Heart left ventricle (tissue), 16 donors: ENCODE data around the gene ILDR1. TPM values are rescaled to one million over a fixed set of nuclear protein-coding genes. Genes with fewer than 3 reads are reported as not detected.

Experiments used
- ATAC-seq, 4 donors: fragments of 200-7000 bp; cut with Tn5 transposase; one replicate each; pipeline ENCODE4 v1.9.1; 2020 to 2022; ENCODE audit warnings: moderate library complexity in 4 of 4, mild to moderate bottlenecking in 3 of 4, moderate number of reproducible peaks in 1 of 4
- DNase-seq, 5 donors: peaks; one replicate each; pipeline ENCODE4 v3.0.0-alpha.2; 2020
- H3K27ac ChIP-seq, 12 donors: fragments of 200-600 bp; sonication (generic) in 4 of 12; one replicate each; pipeline versions ENCODE4 v1.5.0 to v1.8.0; 2016 to 2022; ENCODE audit warnings: mild to moderate bottlenecking in 2 of 12
- H3K27me3 ChIP-seq, 9 donors: fragments of 200-600 bp; sonication (generic) in 2 of 9; one replicate each; pipeline versions ENCODE4 v1.5.1 to v1.8.0; 2016 to 2022; ENCODE audit warnings: mild to moderate bottlenecking in 3 of 9
- H3K36me3 ChIP-seq, 9 donors: fragments of 200-600 bp; sonication (generic) in 2 of 9; one replicate each; pipeline versions ENCODE4 v1.5.0 to v1.8.0; 2018 to 2022; ENCODE audit warnings: mild to moderate bottlenecking in 2 of 9
- H3K4me1 ChIP-seq, 12 donors: fragments of 200-600 bp; sonication (generic) in 4 of 12; one replicate each; pipeline versions ENCODE4 v1.5.0 to v1.8.0; 2016 to 2022; ENCODE audit warnings: mild to moderate bottlenecking in 3 of 12
- H3K4me3 ChIP-seq, 12 donors: fragments of 200-600 bp; sonication (generic) in 4 of 12; one replicate each; pipeline versions ENCODE4 v1.5.0 to v1.8.0; 2017 to 2022; ENCODE audit warnings: mild to moderate bottlenecking in 9 of 12, moderate library complexity in 4 of 12
- H3K9me3 ChIP-seq, 12 donors: fragments of 200-600 bp; sonication (generic) in 4 of 12; one replicate each; pipeline versions ENCODE4 v1.5.0 to v1.8.0; 2016 to 2022; ENCODE audit warnings: mild to moderate bottlenecking in 1 of 12
- CTCF ChIP-seq, 12 donors: fragments of 200-600 bp; sonication (generic) in 4 of 12; IDR thresholded peaks; one replicate each; pipeline versions ENCODE4 v1.5.0 to v1.8.0; 2018 to 2022; ENCODE audit warnings: antibody characterized with exemption in 12 of 12, mild to moderate bottlenecking in 5 of 12
- POLR2A ChIP-seq, 2 donors: fragments of 450-650 bp; IDR thresholded peaks; one replicate each; pipeline ENCODE4 v1.6.1; 2017; ENCODE audit warnings: antibody characterized with exemption in 2 of 2, mild to moderate bottlenecking in 2 of 2, moderate library complexity in 2 of 2
- WGBS, 4 donors: extraction: QIAGEN DNeasy Blood & Tissue Kit in 2 of 4; methylation state at CpG; one replicate each; pipeline versions ENCODE4 v1.1.5 to v1.1.7; 2013 to 2018; 5-methylcytosine and 5-hydroxymethylcytosine counted together
- intact Hi-C, 10 donors: fragments of 100-400 bp; cut with DNase I; formaldehyde crosslinking; loops; one replicate each; pipeline versions ENCODE4 v1.11.1 to v1.14.2; 2022
- polyA plus RNA-seq, 2 donors: library from polyadenylated mRNA; stranded (reverse); fragments of 200-250 nt; gene quantifications; one replicate each; pipeline ENCODE4 v1.2.3, GENCODE V29; 2013
- total RNA-seq, 9 donors: library from RNA; depleted of rRNA in 2 of 9; stranded (reverse); fragments of >200 nt in 2 of 9; fragmentation: NEBNext Ultra II Directional in 3 of 9; extraction: Animal tissue kit (Norgen Biotek cat#: 25700) in 3 of 9; gene quantifications; one replicate each; pipeline versions ENCODE4 v1.1.0 to v1.2.4, GENCODE V29; 2016 to 2023
- donor health status: ischemic (EF 13 %, LVEDD 7.1; RV severe dilation, severe dysfunction).
- donor health status: healthy with polysubstance abuse.
- donor health status: DM: no; HTN: yes; CAD: no.
- donor health status: DM: no; HTN: no; CAD: no.
- donor health status: ischemic (EF 25% LVEDD 6.9; RV normal size, moderate dysfunction).
- donor health status: ischemic (EF 25% LVEDD 5.7; RV mildly dilated, moderate dysfunction).
- donor health status: healthy.
- donor health status: DM: yes; HTN: yes; CAD: no.
- donor health status: ischemic (EF 35%, LVEDD 5.7; RV mildly dilated, moderate dysfunction).
- donor health status: nonischemic (EF 11% LVEDD 7.7; RV severe dilation, severe dysfunction).
- donor health status: DM: yes; HTN: yes; CAD: no.
- donor health status: PGD.
- donor health status: ischemic (EF 29% LVEDD 5.4; RV normal size, mild dysfunction).
- donor health status: nonischemic (EF 23%, LVEDD 6.1; RV moderate dilation, normal function).

The ILDR1 gene
- total and polyA plus RNA-seq, 11 donors, result 0.18 to 0.24 (median 0.20) TPM; not detected in 8

GRCh38 chr3:121989943-121990342 is 32.1 kb downstream of the ILDR1 start:
- TF ChIP-seq POLR2A (IDR thresholded peaks at IDR 0.05), result no peak
- peak in 5 of 12 donors; percentile 9 to 33 (median 18) for TF ChIP-seq CTCF (IDR thresholded peaks at IDR 0.05)
- DNase-seq (no peak), ATAC-seq (peak in 2 of 4 donors; percentile 52 to 63)
- intact Hi-C loops, result loop anchor here in 5 of 10 donors (10.0 kb wide), 3 partner anchors 135 to 445 kb away; partner anchors contain the start of gene POLQ (in 4 of the 5)
- H3K9me3 ChIP-seq, result no peaks in the 10 kb centered on the region
- no peaks in the 10 kb centered on the region for H3K27me3 ChIP-seq
- no peaks in the 10 kb centered on the region for H3K36me3 ChIP-seq
- peaks cover 0 to 13% (median 0%) of the 10 kb centered on the region in 12 donors for H3K4me1 ChIP-seq
- H3K27ac ChIP-seq, result no peak overlapping the region
- H3K4me3 ChIP-seq, result no peak overlapping the region

- ATAC-seq, result no peak
- Histone ChIP-seq H3K27ac (no peak overlapping the region), H3K4me1 (peaks cover 0 to 8% (median 0%) of the 10 kb centered on the region in 12 donors), H3K4me3 (no peak overlapping the region), H3K27me3 (no peaks in the 10 kb centered on the region), H3K36me3 (no peaks in the 10 kb centered on the region), H3K9me3 (peaks cover 0 to 12% (median 7%) of the 10 kb centered on the region in 12 donors)
- TF ChIP-seq CTCF (IDR thresholded peaks at IDR 0.05), result no peak
- no peak for TF ChIP-seq POLR2A (IDR thresholded peaks at IDR 0.05)
- intact Hi-C loops, result no loop called here
- no peak for DNase-seq
- WGBS, 4 donors, result 78 to 87% (median 84%) methylated on average over 2 of the region's 2 CpGs
These were observed 33.9 kb downstream of the ILDR1 start for GRCh38 chr3:121988146-121988545.

- 65 to 79% (median 76%) methylated on average over 2 of the region's 2 CpGs for WGBS, 4 donors
- DNase-seq, result no peak
These were observed 36.2 kb downstream of the ILDR1 start for GRCh38 chr3:121985846-121986245.

GRCh38 chr3:121981473-121981872 is 40.6 kb downstream of the ILDR1 start:
- intact Hi-C loops, result no loop called here

More at GRCh38 chr3:121985846-121986245, 36.2 kb downstream of the ILDR1 start:
- Histone ChIP-seq H3K27me3 (no peaks in the 10 kb centered on the region), H3K27ac (no peak overlapping the region), H3K4me1 (peaks cover 0 to 8% (median 0%) of the 10 kb centered on the region in 12 donors), H3K9me3 (peaks cover 0 to 20% (median 10%) of the 10 kb centered on the region in 12 donors), H3K4me3 (no peak overlapping the region), H3K36me3 (no peaks in the 10 kb centered on the region)
- no peak for ATAC-seq
- TF ChIP-seq CTCF (IDR thresholded peaks at IDR 0.05) (no peak), POLR2A (IDR thresholded peaks at IDR 0.05) (no peak)
- intact Hi-C loops, result no loop called here

More at GRCh38 chr3:121981473-121981872, 40.6 kb downstream of the ILDR1 start:
- TF ChIP-seq POLR2A (IDR thresholded peaks at IDR 0.05), result no peak
- no peak for TF ChIP-seq CTCF (IDR thresholded peaks at IDR 0.05)
- ATAC-seq (no peak), DNase-seq (no peak)
- Histone ChIP-seq H3K27me3 (no peaks in the 10 kb centered on the region), H3K4me3 (no peak overlapping the region), H3K36me3 (no peaks in the 10 kb centered on the region), H3K27ac (no peak overlapping the region), H3K9me3 (peaks cover 0 to 24% (median 10%) of the 10 kb centered on the region in 12 donors), H3K4me1 (peaks cover 0 to 15% (median 0%) of the 10 kb centered on the region in 12 donors)
- WGBS, 4 donors, result 81 to 90% (median 86%) methylated on average over 2 of the region's 2 CpGs
